Mononuclear cell (primary cell): ENCODE data around the gene ISCA2. TPM values are rescaled to one million over a fixed set of nuclear protein-coding genes. Genes with fewer than 3 reads are reported as not detected.

ENCODE experiments used
- H3K27me3 ChIP-seq: 2 replicates; pipeline ENCODE4 v1.6.0; 2011; ENCODE audit warnings: low read length, control low read depth; ENCODE audit not compliant: insufficient read depth
- H3K4me1 ChIP-seq: 2 replicates; pipeline ENCODE4 v1.5.1; 2011; ENCODE audit warnings: mild to moderate bottlenecking, low read length, control low read depth; ENCODE audit not compliant: insufficient read depth
- H3K4me3 ChIP-seq: 2 replicates; pipeline ENCODE4 v1.5.1; 2011; ENCODE audit warnings: mild to moderate bottlenecking, low read length, moderate library complexity
- H3K9me3 ChIP-seq: 2 replicates; pipeline ENCODE4 v1.5.1; 2011; ENCODE audit warnings: low read depth, mild to moderate bottlenecking, control low read depth, low read length
- total RNA-seq: library from RNA; depleted of rRNA; stranded (reverse); fragments of >200 nt; gene quantifications from one replicate; pipeline ENCODE4 v1.2.3, GENCODE V29; 2012

The ISCA2 gene
- total RNA-seq, 1 donor: 17.1 TPM

DNA sequence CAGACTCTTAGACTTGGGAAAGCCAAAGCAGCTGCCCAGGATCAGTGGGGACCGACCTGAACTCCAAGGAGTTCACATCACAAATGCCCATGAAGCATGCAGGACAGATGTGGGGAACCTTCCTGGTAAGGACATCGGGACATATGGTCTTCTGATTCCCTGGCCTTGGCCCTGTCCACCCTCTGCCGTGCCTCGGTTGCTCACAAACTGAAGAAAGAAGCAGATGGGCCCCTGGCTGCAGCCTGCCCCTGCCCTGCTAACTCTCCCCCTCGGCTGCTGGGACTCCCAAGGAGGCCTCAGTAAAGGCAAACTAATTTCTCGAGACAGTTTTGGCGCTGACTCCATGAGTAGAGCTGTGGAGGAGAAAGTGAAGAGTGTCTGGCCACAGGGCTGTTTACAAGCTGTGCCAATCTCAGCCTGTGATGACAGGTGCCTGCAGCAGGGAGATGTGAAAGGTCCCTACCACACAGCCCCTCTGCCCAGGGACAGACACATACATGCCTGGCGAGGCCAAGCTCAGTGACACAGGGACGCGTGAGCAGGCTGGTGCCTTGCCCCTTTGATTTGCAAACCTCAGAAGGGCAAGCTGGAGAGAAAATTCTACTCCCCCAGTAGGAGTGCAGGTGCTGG lies 48.6 kb downstream of the ISCA2 start:
- H3K4me3 ChIP-seq: no peak overlapping the region
- no peaks in the 10 kb centered on the region for H3K9me3 ChIP-seq
- no peaks in the 10 kb centered on the region for H3K4me1 ChIP-seq
- no peaks in the 10 kb centered on the region for H3K27me3 ChIP-seq

DNA sequence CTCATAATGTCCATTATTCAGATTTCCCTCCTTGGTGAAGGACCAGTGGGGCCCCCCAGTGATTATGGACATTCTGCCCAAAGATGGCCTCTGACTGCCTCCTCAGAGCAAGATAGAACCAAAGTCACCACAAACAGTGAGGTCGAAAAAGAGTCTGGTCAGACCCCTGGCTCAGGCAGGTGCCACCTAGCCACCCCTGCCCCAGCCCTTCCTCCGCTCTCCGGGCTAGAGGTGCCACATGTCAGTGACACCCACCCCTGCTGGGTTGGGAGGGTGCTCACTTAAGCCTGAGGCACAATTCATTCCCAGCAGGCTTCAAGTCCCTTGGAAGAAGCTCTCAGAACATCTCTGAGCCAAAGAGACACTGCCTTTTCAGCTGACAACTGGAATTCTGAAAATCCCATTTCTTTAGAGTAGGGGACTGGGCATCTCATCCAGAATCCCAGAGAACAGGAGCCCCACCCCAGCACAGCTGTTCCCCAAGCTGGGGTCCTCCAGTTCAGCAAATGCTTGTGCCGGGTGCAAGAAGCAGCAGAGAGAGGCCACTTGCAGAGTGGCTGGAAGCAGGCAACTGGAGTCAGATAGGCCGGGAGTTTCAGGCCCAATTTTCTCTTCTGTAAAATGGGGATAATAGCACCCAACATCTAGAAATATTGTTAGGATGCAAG lies 50.3 kb downstream of the ISCA2 start:
- no peaks in the 10 kb centered on the region for H3K27me3 ChIP-seq
- no peaks in the 10 kb centered on the region for H3K4me1 ChIP-seq
- no peaks in the 10 kb centered on the region for H3K9me3 ChIP-seq
- H3K4me3 ChIP-seq: no peak overlapping the region

DNA sequence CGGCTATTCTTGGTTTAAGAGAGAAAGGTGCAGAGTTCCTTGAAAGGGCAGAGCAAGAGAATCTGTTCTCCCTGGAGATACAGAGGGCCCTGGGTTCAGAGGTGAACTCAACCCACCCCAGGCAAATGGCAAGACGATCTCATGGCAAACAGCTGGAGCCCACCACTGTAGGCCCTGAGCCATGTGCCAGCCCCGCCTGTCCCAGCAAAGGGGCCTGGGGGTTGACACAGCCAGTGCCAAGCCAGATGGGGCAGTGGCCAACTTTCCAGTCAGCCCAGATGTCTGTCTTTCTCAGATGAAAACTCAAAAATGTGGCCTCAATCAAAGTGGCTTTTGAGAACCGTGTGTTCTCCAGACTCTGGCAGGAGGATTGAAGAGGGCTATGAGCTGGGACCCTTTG lies 51.8 kb downstream of the ISCA2 start:
- no peaks in the 10 kb centered on the region for H3K9me3 ChIP-seq
- H3K4me1 ChIP-seq: no peaks in the 10 kb centered on the region
- H3K4me3 ChIP-seq: no peak overlapping the region
- H3K27me3 ChIP-seq: no peaks in the 10 kb centered on the region

DNA sequence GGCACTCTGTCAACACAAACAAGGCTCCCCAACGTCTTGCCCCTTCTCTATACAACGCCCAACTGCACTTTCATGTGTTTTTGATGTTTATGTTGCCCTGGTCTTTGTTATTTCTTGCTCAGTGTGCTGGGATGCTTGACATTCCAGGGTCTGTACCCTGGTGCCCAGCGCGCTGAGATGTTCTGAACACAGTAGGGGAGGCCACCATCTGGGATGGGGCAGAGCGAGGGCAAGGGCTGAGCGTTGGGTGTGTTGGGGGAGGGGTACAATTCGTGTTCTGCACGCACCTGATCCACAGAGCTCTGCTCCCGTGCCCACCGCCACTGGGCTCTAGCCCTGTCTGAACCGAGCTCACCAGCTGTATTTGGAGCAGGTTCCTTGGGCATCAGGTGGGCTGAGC lies 52.9 kb downstream of the ISCA2 start:
- no peaks in the 10 kb centered on the region for H3K9me3 ChIP-seq
- no peak overlapping the region for H3K4me3 ChIP-seq
- no peaks in the 10 kb centered on the region for H3K27me3 ChIP-seq
- H3K4me1 ChIP-seq: no peaks in the 10 kb centered on the region

Other genes with a start within 250 kb of the ISCA2 start
- 32.6 TPM for gene ABCD4, start 190.8 kb upstream of the ISCA2 start, total RNA-seq
- gene VRTN, start 145.3 kb upstream of the ISCA2 start, total RNA-seq: not detected
- not detected for gene SYNDIG1L, start 67.6 kb upstream of the ISCA2 start, total RNA-seq
- gene NPC2, start 460 bp upstream of the ISCA2 start, total RNA-seq: 166 TPM
- gene LTBP2, start 118.5 kb downstream of the ISCA2 start, total RNA-seq: 0.42 TPM
- gene AREL1, start 219.3 kb downstream of the ISCA2 start, total RNA-seq: 32.8 TPM
- gene FCF1, start 219.4 kb downstream of the ISCA2 start, total RNA-seq: 25.8 TPM